ENCODE data around the gene PCBP3. TPM values are rescaled to one million over a fixed set of nuclear protein-coding genes. Genes with fewer than 3 reads are reported as not detected.
"Not testable (repeated sequence)": the region's sequence is repeated elsewhere in the genome, so short reads cannot be mapped to it uniquely, and the experiment has no call there.

The PCBP3 gene
- total RNA-seq, 1 experiment from 2014 or later: 24.1 TPM

DNA sequence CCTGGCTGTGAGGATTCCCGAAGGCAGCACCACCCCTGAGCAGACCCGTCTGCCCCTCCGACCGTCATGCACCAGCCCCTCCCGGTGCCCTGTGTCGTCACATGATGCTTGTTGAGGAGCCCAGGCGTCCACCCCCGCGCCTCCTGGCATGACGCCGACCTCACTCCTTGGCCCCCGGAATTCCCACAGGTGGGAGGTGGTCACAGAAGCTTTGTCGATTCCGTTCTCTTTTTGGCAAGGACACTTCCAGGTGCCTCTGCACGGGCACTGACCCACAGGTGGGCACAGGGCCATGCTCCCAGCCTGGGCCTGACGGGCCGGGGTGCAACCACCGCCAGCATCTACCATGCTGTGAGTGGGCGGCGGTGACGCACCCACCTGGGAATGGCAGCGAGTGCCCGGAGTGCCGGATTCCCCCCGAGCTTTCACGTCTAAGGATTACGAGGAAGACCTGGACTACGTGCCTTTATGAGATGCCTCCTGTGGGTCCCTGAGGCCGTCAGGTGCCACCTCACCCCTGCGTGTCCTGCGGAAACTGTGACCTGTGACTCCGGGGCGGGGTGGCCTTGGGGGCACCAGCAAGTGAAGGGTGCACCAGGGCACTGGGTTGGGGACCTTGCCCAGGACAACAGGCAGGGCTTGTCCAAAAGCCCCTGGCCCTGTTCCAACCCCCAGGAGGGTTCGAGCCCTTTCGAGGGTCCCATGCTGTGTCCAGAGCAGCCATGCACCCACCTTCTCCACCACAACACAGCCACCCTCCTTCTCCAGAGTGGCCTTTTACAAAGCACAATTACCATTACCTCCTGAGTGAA, 306.6 kb downstream of the PCBP3 start:
- no peak for DNase-seq (ENCODE audit: extremely low read depth, low read depth)

- no peak for DNase-seq (ENCODE audit: extremely low read depth, low read depth)
Observed at GRCh38 chr21:45950740-45951515, 307.4 kb downstream of the PCBP3 start.

- DNase-seq (ENCODE audit: extremely low read depth, low read depth): no peak
Observed at GRCh38 chr21:45951676-45952075, 308.2 kb downstream of the PCBP3 start.

DNA sequence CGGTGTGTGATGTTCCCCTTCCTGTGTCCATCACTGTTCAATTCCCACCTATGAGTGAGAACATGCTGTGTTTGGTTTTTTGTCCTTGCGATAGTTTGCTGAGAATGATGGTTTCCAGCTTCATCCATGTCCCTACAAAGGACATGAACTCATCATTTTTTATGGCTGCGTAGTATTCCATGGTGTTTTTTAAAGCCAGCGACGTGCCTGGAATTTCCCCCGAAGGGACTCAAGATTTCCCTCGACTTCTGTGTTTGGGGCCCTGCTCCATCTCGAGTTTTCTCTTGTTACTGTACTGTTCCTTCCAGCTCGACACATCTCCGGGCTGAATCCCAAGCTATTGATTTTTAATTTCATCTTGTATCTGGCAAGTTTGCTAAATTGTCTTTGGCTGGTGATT, 309.0 kb downstream of the PCBP3 start:
- not testable (repeated sequence) for DNase-seq (ENCODE audit: extremely low read depth, low read depth)

- DNase-seq (ENCODE audit: extremely low read depth, low read depth): no peak
Observed at GRCh38 chr21:45952974-45953373, 309.4 kb downstream of the PCBP3 start.

- no peak for DNase-seq (ENCODE audit: extremely low read depth, low read depth)
Observed at GRCh38 chr21:45954261-45954660, 310.7 kb downstream of the PCBP3 start.

DNA sequence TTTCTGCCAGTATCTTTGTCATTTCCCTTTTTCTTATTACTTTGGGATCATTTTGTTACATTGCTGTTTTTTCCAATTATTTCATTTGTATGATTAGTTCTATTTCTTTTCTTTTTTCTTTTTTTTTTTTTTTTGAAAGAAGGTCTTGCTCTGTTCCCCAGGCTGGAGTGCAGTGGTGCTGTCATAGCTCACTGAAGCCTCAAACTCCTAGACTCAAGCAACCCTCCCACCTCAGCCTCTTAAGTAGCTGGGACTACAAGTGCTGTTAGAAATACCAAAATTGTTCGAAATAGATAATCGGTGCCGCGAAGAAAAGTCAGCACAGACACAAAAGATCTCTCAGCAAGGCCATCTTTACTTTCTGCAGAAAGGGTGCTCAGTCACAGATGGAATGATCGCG, 311.4 kb downstream of the PCBP3 start:
- DNase-seq (ENCODE audit: extremely low read depth, low read depth): no peak

DNA sequence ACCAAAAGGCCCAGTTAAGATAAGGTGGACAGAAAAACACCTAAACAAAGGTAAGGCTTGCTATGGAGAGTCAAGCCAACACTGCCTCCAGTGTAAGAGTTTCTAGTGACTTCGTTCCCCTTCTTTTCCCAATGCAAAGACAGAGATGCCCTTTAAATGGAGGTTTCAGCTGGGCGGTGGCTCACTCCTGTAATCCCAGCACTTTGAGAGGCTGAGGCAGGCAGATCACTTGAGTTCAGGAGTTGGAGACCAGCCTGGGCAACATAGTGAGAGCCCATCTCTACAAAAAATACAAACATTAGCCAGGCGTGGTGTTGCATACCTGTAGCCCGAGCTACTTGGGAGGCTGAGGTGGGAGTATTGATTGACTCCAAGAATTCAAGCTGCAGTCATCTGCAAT, 314.0 kb downstream of the PCBP3 start:
- no peak for DNase-seq (ENCODE audit: extremely low read depth, low read depth)

- DNase-seq (ENCODE audit: extremely low read depth, low read depth): no peak
Observed at GRCh38 chr21:45957981-45958600, 314.6 kb downstream of the PCBP3 start.

- no peak for DNase-seq (ENCODE audit: extremely low read depth, low read depth)
Observed at GRCh38 chr21:45959182-45959581, 315.7 kb downstream of the PCBP3 start.

DNA sequence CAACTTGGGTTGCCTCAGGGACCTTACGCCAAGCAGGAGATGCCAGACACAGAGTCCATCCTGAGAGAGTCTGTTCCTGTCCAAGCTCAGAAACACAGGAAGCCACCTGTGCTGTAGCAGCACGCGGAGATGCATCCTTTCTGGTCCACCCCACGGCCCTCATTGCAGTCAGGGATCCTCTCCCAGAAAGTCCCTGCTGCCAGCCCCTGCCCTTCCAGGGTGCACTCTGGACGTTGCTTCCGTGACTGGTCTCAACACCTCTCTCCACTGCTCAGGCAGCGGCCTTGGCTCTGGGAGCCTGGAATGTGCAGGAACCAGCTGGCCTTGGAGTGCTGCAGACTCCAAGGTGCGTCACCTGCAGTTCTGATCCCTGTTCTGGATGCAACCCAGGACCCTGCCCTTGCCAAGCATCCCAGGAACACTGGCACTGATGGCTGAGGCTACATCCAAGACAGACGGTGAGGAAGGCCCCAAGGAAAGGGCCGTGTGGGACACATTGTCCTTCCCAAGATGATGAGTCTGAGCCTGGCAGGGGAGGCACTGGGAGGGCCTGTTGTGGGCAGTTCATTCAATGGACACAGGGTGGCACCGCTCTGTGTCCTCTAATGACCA, 316.4 kb downstream of the PCBP3 start:
- no peak for DNase-seq (ENCODE audit: extremely low read depth, low read depth)

GRCh38 chr21:45961408-45961807, 317.9 kb downstream of the PCBP3 start:
- not testable (repeated sequence) for DNase-seq (ENCODE audit: extremely low read depth, low read depth)

DNA sequence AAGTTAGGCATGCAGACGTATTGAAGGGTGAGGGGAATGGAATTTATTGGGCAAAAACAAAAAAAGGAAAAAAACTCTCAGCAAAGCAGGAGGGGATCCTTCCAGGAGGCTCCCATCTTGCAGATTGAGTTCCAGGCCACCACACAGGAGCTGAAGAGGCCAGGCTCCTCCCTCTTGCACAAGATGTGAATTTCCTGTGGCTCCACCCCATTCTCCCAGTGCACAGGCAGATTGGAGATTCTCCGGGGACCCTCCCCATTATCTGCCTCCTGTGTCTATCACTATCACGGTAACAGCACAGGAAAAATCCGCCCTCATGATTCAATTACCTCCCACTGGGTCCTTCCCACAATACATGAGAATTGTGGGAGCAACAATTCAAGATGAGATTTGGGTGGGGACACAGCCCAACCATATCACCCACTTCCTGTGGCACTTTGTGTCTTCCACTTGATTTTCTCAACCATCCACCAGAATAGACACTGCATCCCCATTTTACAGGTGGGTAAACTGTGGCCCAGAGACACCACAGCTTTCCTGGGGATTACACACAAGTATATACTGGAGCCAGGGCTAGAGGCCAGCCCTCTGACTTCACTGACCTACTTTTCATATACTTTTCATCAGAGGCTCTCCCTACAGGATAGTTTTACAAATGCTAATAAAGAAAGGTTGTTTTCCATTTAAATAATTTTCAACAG, 319.2 kb downstream of the PCBP3 start:
- DNase-seq (ENCODE audit: extremely low read depth, low read depth): no peak

- no peak for DNase-seq (ENCODE audit: extremely low read depth, low read depth)
Observed at GRCh38 chr21:45963232-45963570, 319.7 kb downstream of the PCBP3 start.

- no peak for DNase-seq (ENCODE audit: extremely low read depth, low read depth)
Observed at GRCh38 chr21:45964649-45965048, 321.1 kb downstream of the PCBP3 start.

DNA sequence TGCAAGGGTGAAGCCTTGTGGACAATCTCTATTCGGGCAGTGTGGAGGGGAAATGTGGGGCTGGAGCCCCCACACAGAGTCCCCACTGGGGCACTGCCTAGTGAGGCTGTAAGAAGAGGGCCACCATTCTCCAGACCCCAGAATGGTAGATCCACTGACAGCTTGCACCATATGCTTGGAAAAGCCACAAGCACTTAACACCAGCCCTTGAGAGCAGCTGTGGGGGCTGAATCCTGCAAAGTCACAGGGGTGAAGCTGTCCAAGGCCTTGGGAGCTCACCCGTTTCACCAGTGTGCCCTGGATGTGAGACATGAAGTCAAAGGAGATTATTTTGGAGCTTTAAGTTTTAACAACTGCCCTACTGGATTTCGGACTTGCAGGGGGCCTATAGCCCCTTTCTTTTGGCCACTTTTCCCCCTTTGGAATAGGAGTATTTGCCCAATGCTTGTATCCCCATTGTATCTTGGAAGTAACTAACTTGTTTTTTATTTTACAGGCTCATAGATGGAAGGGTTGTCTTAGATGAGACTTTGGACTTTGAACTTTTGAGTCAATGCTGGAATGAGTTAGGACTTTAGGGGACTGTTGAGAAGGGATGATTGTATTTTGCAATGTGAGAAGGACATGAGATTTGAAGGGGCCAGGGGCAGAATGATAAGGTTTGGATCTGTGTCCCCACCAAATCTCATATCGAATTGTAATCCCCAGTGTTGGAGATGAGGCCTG, 321.7 kb downstream of the PCBP3 start:
- DNase-seq (ENCODE audit: extremely low read depth, low read depth): no peak

- no peak for DNase-seq (ENCODE audit: extremely low read depth, low read depth)
Observed at GRCh38 chr21:45966791-45967394, 323.4 kb downstream of the PCBP3 start.

DNA sequence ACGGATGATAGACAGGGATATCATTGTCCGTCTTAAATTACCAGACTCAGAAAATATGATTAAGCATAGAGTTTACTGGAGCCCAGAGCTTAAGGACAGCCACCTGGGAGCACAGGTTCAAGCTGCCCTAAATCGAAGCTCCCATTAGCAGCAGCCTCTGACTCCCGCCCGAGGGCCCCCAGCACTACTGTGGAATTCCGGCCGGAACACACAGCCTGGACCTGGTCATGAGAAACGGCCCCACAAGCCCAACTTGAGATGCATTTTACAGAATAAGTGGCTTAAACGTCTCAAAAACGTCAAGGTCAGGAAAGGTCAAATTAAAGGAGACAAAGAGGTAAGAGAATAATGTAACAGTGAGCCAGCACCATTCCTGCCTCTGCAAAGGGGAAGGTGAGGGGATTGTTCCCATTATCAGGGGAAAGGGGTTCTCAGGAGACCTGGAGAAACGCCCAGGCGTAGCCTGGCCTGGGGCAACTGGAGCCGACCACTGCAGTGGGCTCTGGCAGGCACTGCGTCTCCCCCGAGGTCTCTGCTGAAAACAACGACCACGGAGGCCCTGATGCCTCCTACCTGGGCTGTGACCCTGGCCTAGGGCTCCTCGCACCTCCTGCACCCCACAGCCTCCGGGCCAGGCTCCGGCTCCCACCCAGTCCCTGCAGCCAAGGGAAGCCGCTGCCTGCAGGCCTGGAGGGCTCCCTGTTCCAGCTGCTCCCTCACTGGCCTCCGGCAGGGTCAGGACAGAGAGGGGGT, 326.6 kb downstream of the PCBP3 start:
- DNase-seq (ENCODE audit: extremely low read depth, low read depth): no peak

All from NCI-H460 (cell line).